Kidney (tissue), 14 donors: Measurements from ENCODE around the gene MSI2. TPM values are rescaled to one million over a fixed set of nuclear protein-coding genes. Genes with fewer than 3 reads are reported as not detected.

ENCODE experiments used
- DNase-seq, 5 donors: peaks; one replicate each; pipeline ENCODE4 v3.0.0-alpha.2; 2013 to 2020
- FAIRE-seq: peaks from 2 replicates; lab custom pipeline; 2012; peaks lifted over from hg19 to GRCh38; lab: Jason Lieb, UNC
- H3K27ac ChIP-seq, 2 donors: one replicate each; pipeline ENCODE4 v1.7.0; 2013; ENCODE audit warnings: low read depth in 2 of 2, low read length in 2 of 2, inconsistent platforms in 1 of 2
- H3K27me3 ChIP-seq: one replicate; pipeline ENCODE4 v1.7.1; 2013; ENCODE audit warnings: low read length, inconsistent platforms; ENCODE audit not compliant: control insufficient read depth, insufficient read depth
- H3K36me3 ChIP-seq, 3 donors: one replicate each; pipeline versions ENCODE4 v1.7.0 to v1.7.1; 2013; ENCODE audit warnings: low read length in 3 of 3, control low read depth in 1 of 3, inconsistent platforms in 1 of 3; ENCODE audit not compliant: insufficient read depth in 3 of 3, control insufficient read depth in 2 of 3
- H3K4me1 ChIP-seq, 3 donors: one replicate each; pipeline versions ENCODE4 v1.7.0 to v1.7.1; 2013; ENCODE audit warnings: low read length in 3 of 3, inconsistent platforms in 1 of 3, low read depth in 1 of 3; ENCODE audit not compliant: control insufficient read depth in 2 of 3, insufficient read depth in 2 of 3
- H3K4me3 ChIP-seq, 3 donors: one replicate each; pipeline versions ENCODE4 v1.7.0 to v1.8.1; 2013; ENCODE audit warnings: low read length in 3 of 3, control low read depth in 1 of 3, inconsistent platforms in 1 of 3
- H3K9ac ChIP-seq, 3 donors: one replicate each; pipeline versions ENCODE4 v1.7.0 to v1.7.1; 2013; ENCODE audit warnings: low read length in 3 of 3, control low read depth in 1 of 3, inconsistent platforms in 1 of 3
- H3K9me3 ChIP-seq, 3 donors: one replicate each; pipeline versions ENCODE4 v1.7.0 to v1.7.1; 2013; ENCODE audit warnings: low read length in 3 of 3, control low read depth in 1 of 3, inconsistent platforms in 1 of 3; ENCODE audit not compliant: control insufficient read depth in 2 of 3, insufficient read depth in 1 of 3
- intact Hi-C: fragments of 100-400 bp; cut with DNase I; formaldehyde crosslinking; loops from one replicate; pipeline ENCODE4 v1.11.1; 2022
- polyA plus RNA-seq: library from polyadenylated mRNA; stranded (reverse); fragments of 350-450 nt; fragmentation: Illumina TruSeq; extraction: RNeasy Lipid Tissue Mini Kit (QIAGEN cat#74804); gene quantifications from one replicate; pipeline ENCODE4 v1.2.3, GENCODE V29; 2014; ENCODE audit warnings: low read depth, low replicate concordance; ENCODE audit not compliant: insufficient read depth
- total RNA-seq: library from RNA; stranded (reverse); fragmentation: NEBNext Ultra II Directional; extraction: Animal tissue kit (Norgen Biotek cat#: 25700); gene quantifications from one replicate; pipeline ENCODE4 v1.2.1, GENCODE V29; 2021
- TF ChIP-seq, protein P1 (sequence below): IDR thresholded peaks from 3 replicates; pipeline ENCODE4 v1.5.1; 2012; ENCODE audit warnings: mild to moderate bottlenecking, moderate library complexity, borderline replicate concordance; ENCODE audit not compliant: insufficient read depth; ENCODE audit errors: extremely low read depth
- donor health status: control.
- donor health status: control.
- donor health status: control.
- donor health status: control.
- donor health status: control.
- donor health status: DM: yes; HTN: yes; CAD: no.
- donor health status: Normal renal cell carcinoma (clear cell type).

The MSI2 gene
- total and polyA plus RNA-seq, 2 donors from 2014 or later = 69.2 to 151 TPM

DNA sequence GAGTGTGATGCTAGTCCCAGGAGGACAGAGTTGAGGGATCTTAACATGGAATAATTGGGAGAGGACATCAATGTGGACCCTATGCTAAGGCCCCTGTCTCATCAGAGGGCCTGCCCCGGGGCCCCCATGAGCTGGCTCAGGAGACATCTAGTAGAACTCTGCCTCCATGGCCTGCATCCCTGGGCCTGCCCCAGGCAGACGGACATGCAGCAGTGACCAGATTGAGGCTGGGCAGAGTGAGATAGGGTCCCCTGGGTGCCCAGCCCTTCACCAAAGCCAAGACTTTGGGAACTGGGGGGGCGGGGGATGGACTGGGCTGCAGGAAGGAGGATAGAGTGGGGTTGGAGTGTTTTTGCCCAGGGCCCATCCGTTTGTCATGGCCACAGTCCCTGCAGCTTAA, 373.6 kb downstream of the MSI2 start:
- H3K4me1 ChIP-seq = peaks cover 0 to 16% (median 8%) of the 10 kb centered on the region in 3 donors
- no peak overlapping the region for H3K4me3 ChIP-seq
- intact Hi-C loops = no loop called here
- no peaks in the 10 kb centered on the region for H3K27me3 ChIP-seq
- FAIRE-seq (no peak), DNase-seq (no peak)
- TF ChIP-seq, protein P1, sequence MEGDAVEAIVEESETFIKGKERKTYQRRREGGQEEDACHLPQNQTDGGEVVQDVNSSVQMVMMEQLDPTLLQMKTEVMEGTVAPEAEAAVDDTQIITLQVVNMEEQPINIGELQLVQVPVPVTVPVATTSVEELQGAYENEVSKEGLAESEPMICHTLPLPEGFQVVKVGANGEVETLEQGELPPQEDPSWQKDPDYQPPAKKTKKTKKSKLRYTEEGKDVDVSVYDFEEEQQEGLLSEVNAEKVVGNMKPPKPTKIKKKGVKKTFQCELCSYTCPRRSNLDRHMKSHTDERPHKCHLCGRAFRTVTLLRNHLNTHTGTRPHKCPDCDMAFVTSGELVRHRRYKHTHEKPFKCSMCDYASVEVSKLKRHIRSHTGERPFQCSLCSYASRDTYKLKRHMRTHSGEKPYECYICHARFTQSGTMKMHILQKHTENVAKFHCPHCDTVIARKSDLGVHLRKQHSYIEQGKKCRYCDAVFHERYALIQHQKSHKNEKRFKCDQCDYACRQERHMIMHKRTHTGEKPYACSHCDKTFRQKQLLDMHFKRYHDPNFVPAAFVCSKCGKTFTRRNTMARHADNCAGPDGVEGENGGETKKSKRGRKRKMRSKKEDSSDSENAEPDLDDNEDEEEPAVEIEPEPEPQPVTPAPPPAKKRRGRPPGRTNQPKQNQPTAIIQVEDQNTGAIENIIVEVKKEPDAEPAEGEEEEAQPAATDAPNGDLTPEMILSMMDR = no peak
- peaks cover 0 to 15% (median 2%) of the 10 kb centered on the region in 3 donors for H3K36me3 ChIP-seq
- H3K9ac ChIP-seq = no peak overlapping the region
- H3K27ac ChIP-seq = no peak overlapping the region
- H3K9me3 ChIP-seq = no peaks in the 10 kb centered on the region

DNA sequence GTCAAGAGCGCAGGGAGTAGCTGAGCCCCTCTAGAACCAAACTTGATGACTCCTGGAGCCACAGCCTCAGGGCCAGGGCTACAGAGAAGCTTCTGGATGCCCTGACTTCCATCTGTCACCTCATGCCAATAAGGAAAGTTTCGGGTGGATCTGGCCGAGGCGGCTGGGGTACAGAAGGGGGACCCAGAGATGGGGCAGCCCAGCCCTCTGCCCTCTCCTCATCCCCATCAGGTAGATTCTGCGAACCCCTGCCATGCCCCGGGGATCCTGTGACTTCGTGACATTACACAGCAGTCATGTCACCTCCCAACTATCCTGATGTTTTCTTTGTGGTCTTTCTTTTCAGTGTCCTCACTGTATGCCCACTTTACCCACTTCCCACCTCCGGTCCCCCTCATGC, 374.4 kb downstream of the MSI2 start:
- no peak for FAIRE-seq

DNA sequence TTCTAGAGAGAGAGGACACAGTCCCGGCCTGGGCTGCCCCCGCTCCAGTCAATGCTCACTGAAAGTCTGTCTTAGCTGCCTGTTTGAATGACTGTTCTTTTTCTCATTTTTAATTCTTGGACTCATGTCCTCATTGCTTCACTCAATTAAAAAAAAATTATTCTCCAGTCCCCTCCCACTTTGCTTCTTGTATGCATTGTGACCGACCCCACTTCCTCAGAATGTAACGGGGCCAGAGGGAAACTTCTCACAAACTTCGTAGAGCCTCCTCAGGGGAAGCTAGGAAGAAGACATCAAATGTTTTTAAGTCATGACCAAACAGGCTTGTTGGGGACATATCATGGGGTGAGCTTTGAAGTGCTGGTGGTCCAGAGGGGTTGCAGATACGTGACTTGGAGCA, 375.5 kb downstream of the MSI2 start:
- DNase-seq (no peak), FAIRE-seq (no peak)
- Histone ChIP-seq H3K4me1 (no peaks in the 10 kb centered on the region), H3K36me3 (peaks cover 0 to 15% (median 2%) of the 10 kb centered on the region in 3 donors), H3K9me3 (no peaks in the 10 kb centered on the region), H3K9ac (no peak overlapping the region), H3K4me3 (no peak overlapping the region), H3K27ac (no peak overlapping the region), H3K27me3 (no peaks in the 10 kb centered on the region)
- intact Hi-C loops = no loop called here
- TF ChIP-seq, protein P1 = no peak

More for the DNA sequence above, 374.4 kb downstream of the MSI2 start:
- Histone ChIP-seq H3K9ac (no peak overlapping the region), H3K27me3 (no peaks in the 10 kb centered on the region), H3K27ac (no peak overlapping the region), H3K4me3 (no peak overlapping the region), H3K4me1 (peaks cover 0 to 8% (median 0%) of the 10 kb centered on the region in 3 donors), H3K9me3 (no peaks in the 10 kb centered on the region), H3K36me3 (peaks cover 0 to 15% (median 2%) of the 10 kb centered on the region in 3 donors)
- TF ChIP-seq, protein P1 = no peak
- intact Hi-C loops = no loop called here
- DNase-seq = no peak

DNA sequence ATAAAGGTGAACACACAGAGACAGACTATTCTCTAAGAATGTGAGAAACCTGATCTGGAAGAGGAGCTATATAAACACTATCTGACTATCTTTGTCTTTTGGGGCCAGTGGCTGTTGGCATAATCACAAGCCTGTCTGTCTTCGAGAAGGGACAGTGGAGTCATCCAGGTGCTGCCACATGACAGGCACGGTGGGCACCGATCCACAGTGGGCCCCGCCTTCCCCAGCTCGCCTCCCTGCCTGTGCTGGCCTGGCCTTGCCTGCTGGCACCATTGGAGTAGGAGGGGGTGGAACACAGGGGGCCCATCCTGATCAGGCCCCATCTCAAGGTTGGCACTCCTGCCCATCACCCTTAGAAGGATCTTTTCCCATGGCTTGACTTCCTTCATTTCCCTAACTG, 376.0 kb downstream of the MSI2 start:
- DNase-seq (no peak), FAIRE-seq (no peak)
- TF ChIP-seq, protein P1 = no peak
- no peaks in the 10 kb centered on the region for H3K9me3 ChIP-seq
- peaks cover 0 to 15% (median 2%) of the 10 kb centered on the region in 3 donors for H3K36me3 ChIP-seq
- no peaks in the 10 kb centered on the region for H3K27me3 ChIP-seq
- no peak overlapping the region for H3K9ac ChIP-seq
- no peak overlapping the region for H3K27ac ChIP-seq
- H3K4me3 ChIP-seq = no peak overlapping the region
- H3K4me1 ChIP-seq = no peaks in the 10 kb centered on the region
- intact Hi-C loops = no loop called here
